ENCODE results near the gene CNOT8.
A peak's percentile ranks its signal among the peaks of the same experiment; 100 is the strongest.

CNOT8 gene

DNA sequence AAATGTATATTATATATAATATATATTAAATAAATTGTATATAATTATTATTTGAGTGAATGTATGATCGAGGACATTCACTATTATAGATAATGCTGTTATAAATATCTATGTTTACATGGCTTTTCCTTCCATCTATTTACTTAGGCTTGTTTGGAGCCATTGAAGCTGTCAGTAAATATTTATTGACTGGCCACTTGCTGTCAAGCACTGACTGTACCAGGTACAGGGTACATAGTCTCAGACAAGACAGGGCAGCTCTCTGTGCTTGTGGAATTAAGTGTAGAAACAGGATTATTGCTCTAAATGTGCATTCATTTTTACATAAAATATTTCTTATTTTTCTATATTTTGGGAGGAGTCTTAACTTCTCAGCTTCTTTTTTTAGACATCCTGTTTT lies 24.4 kb upstream of the CNOT8 start:
- peak overlapping the region; percentile 71 for H3K27ac ChIP-seq
- TF ChIP-seq, protein P1, sequence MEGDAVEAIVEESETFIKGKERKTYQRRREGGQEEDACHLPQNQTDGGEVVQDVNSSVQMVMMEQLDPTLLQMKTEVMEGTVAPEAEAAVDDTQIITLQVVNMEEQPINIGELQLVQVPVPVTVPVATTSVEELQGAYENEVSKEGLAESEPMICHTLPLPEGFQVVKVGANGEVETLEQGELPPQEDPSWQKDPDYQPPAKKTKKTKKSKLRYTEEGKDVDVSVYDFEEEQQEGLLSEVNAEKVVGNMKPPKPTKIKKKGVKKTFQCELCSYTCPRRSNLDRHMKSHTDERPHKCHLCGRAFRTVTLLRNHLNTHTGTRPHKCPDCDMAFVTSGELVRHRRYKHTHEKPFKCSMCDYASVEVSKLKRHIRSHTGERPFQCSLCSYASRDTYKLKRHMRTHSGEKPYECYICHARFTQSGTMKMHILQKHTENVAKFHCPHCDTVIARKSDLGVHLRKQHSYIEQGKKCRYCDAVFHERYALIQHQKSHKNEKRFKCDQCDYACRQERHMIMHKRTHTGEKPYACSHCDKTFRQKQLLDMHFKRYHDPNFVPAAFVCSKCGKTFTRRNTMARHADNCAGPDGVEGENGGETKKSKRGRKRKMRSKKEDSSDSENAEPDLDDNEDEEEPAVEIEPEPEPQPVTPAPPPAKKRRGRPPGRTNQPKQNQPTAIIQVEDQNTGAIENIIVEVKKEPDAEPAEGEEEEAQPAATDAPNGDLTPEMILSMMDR (IDR thresholded peaks at IDR 0.05), result no peak
- TF ChIP-seq ZFX (IDR thresholded peaks at IDR 0.05; ENCODE audit: borderline replicate concordance), result no peak

DNA sequence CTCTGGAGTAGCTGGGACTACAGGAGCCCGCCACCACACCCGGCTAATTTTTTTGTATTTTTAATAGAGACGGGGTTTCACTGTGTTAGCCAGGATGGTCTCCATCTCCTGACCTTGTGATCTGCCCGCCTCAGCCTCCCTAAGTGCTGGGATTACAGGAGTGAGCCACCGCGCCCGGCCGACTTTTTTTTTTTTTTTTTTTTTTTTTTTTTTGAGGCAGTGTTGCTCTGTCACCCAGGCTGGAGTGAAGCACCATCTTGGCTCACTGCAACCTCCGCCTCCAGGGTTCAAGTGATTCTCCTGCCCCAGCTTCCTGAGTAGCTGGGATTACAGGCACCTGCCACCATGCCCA lies 22.8 kb upstream of the CNOT8 start:
- H3K27ac ChIP-seq, result peak overlapping the region; percentile 71; the same call in 1 of the 2 replicates

DNA sequence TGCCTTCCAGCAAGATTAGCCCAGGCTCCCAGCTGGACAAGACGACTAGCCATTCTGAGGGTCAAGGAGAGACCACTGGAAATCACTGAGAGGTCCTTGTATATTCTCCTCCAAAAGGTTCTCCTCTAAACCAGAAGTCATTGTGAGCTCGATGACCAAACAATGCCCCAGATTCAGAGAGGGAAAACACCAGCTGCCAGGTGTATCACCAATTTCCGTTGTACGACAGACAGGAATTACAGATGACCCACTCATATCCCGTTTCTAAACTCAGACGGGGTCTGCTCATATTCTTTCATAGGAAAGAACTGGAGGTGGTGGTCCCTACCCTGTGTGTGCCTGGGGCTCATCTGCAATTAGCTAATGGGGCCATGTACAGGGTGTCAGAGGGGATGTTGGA lies 22.2 kb upstream of the CNOT8 start:
- no peak for TF ChIP-seq ZFX (IDR thresholded peaks at IDR 0.05; ENCODE audit: borderline replicate concordance)
- TF ChIP-seq, protein P1 (IDR thresholded peaks at IDR 0.05), result no peak
- no peak overlapping the region for H3K27ac ChIP-seq

DNA sequence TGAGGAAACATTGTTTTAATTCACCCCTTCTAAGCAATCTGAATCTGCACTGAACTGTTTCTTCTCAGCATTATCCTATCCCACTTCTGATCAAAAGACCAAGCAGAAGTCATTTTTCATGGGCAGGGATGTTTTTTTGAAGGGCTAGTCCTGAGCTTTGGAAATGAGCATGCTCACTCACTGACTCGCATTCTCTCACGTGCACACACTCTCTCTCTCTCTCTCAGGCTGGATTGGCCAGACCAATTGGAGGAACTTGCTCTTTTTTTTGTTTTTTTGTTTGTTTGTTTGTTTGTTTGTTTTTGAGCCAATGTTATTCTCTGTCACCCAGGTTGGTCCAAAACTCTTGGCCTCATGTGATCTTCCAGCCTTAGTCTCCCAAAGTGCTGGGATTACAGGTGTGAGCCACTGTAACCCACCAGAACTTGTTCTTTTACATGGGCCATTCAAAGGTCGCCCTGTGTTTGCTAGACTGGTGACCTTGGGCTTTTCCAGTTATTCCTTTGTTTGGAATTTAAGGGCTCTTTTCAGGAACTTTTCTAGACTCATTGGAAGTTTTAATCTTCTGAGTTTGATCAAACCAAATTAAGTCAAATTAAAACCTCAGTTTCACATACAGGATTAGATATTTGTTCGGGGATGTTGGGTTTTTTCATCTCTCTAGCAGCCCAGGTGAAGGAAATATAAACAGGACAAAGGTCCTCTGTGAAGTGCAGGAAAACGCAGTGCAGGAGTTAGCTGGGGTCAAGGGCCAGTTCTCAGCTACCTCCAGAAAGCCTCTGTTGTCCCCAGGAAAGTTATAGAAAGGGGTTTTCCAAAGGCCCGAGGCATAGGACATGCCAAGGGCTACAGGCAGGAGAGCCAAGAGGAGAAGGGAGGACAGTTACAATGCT lies 21.2 kb upstream of the CNOT8 start:
- no peak for TF ChIP-seq ZFX (IDR thresholded peaks at IDR 0.05; ENCODE audit: borderline replicate concordance)
- TF ChIP-seq, protein P1 (IDR thresholded peaks at IDR 0.05), result no peak
- H3K27ac ChIP-seq, result no peak overlapping the region

DNA sequence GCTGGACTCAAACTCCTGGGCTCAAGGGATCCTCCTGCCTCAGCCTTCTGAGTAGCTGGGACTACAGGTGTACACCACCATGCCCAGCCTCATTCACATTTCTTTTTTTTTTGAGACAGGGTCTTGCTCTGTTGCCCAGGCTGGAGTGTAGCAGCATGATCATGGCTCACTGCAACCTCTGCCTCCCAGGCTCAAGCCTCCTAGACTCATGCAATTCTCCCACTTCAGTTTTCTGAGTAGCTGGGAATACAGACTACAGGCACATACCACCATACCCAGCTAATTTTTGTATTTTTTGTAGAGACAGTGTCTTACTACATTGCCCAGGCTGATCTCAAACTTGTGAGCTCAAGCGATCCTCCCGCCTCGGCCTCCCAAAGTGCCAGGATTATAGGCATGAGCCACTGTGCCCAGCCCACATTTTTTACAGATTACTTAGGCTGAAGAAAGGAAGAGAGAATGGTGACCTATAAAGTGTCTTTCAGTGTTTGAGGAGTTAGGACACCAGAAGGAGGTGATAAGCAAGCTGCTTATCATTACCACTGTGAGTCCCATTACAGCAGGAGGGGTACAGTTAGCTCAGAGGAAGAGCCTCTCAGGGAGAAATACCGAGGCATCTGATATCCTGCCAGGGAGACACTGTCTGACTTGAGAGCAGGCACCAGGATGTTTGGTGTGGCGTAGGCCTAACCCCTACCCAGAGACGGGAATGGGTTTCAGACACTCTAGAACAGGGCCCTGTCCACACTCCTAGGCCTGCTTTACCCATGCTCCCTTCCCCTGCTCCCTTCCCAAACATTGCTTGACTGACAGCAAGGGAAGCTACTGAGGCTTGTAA lies 17.8 kb upstream of the CNOT8 start:
- no peak overlapping the region for H3K27ac ChIP-seq
- TF ChIP-seq ZFX (IDR thresholded peaks at IDR 0.05; ENCODE audit: borderline replicate concordance), result no peak
- TF ChIP-seq, protein P1 (IDR thresholded peaks at IDR 0.05), result no peak

DNA sequence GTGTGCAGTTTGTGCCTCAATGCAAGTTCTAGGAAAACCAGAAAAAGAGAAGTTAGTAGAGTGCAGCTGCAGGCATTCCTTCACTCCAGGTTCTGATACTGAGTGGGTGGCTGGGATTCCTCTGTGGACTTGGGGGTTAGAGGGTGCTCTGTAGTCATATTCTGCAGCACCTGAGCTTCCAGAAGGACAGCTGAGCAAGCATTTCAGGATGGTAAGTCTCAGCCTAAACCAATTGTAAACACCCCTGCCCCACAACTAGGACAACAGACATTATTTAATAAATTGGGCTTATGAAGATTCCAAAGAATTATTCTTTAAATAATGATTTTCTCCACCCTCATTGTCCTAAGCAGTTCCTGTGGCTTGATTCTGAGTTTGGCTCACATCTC lies 17.2 kb upstream of the CNOT8 start:
- TF ChIP-seq, protein P1 (IDR thresholded peaks at IDR 0.05), result no peak
- TF ChIP-seq ZFX (IDR thresholded peaks at IDR 0.05; ENCODE audit: borderline replicate concordance), result no peak
- no peak overlapping the region for H3K27ac ChIP-seq

DNA sequence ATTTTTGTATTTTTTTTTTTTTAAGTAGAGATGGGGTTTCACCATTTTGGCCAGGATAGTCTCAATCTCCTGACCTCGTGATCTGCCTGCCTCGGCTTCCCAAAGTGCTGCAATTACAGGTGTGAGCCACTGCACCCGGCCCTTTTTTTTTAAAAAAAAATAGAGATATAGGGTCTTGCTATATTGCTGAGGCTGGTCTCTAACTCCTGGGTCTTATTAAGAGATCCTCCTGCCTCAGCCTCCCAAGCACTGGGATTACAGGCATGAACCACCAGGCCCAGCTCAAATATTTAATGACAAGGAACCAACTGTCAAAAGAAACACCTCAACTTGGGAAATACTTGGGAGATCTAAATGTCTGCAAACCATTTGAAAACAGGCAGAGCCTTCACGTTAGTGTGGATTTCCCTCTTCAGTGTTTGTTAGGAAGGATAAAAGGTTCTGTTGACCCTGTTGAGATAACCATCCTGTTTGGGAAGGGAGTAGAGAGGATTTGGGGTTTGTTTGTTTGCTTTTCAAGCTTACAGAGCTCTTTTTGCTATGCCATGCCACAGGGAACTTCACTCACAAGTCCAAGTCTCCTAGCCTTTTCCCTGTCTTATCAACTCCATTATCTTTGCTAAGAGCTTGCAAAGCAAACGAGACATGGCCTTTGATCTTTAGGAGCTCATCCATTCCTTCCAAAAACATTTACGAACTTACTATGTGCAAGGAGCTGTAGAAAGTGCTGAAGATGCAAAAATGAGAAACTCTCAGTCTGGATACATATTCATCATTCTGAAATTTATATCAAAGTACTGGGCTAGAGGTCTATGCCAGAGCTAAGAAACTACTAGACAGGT lies 15.5 kb upstream of the CNOT8 start:
- TF ChIP-seq, protein P1 (IDR thresholded peaks at IDR 0.05), result no peak
- TF ChIP-seq ZFX (IDR thresholded peaks at IDR 0.05; ENCODE audit: borderline replicate concordance), result no peak
- H3K27ac ChIP-seq, result peak overlapping the region; percentile 77

Measured in 22Rv1 (cell line).